Mucosa of stomach (tissue), 1 donor: ENCODE results near the gene SBF1.

Source experiments
- H3K27me3 ChIP-seq: one replicate; pipeline ENCODE4 v1.7.0; 2013; ENCODE audit warnings: mild to moderate bottlenecking, low read length; ENCODE audit not compliant: control insufficient read depth, insufficient read depth
- H3K36me3 ChIP-seq: one replicate; pipeline ENCODE4 v1.7.0; 2013; ENCODE audit warnings: low read length; ENCODE audit not compliant: control insufficient read depth, insufficient read depth
- H3K4me1 ChIP-seq: one replicate; pipeline ENCODE4 v1.7.0; 2013; ENCODE audit warnings: mild to moderate bottlenecking, low read length; ENCODE audit not compliant: control insufficient read depth, insufficient read depth
- H3K4me3 ChIP-seq: one replicate; pipeline ENCODE4 v1.7.0; 2013; ENCODE audit warnings: low read length
- H3K9ac ChIP-seq: one replicate; pipeline ENCODE4 v1.7.0; 2013; ENCODE audit warnings: mild to moderate bottlenecking, low read length, moderate library complexity
- H3K9me3 ChIP-seq: one replicate; pipeline ENCODE4 v1.7.0; 2013; ENCODE audit warnings: mild to moderate bottlenecking, low read length, moderate library complexity; ENCODE audit not compliant: control insufficient read depth
- donor health status: Pancreatic carcinoma.

Gene SBF1

GRCh38 chr22:50456026-50456425 lies 18.8 kb downstream of the SBF1 start:
- H3K9ac ChIP-seq: no peak overlapping the region
- no peak overlapping the region for H3K4me3 ChIP-seq
- H3K4me1 ChIP-seq: peaks cover 7% of the 10 kb centered on the region
- peaks cover 25% of the 10 kb centered on the region for H3K36me3 ChIP-seq
- no peaks in the 10 kb centered on the region for H3K9me3 ChIP-seq
- H3K27me3 ChIP-seq: no peaks in the 10 kb centered on the region

GRCh38 chr22:50455201-50455600 lies 19.6 kb downstream of the SBF1 start:
- Histone ChIP-seq H3K36me3 (peaks cover 17% of the 10 kb centered on the region), H3K4me3 (no peak overlapping the region), H3K9me3 (no peaks in the 10 kb centered on the region), H3K27me3 (no peaks in the 10 kb centered on the region), H3K4me1 (no peaks in the 10 kb centered on the region), H3K9ac (no peak overlapping the region)

- H3K4me3 ChIP-seq: no peak overlapping the region
- no peak overlapping the region for H3K9ac ChIP-seq
- H3K9me3 ChIP-seq: no peaks in the 10 kb centered on the region
- H3K27me3 ChIP-seq: no peaks in the 10 kb centered on the region
- H3K36me3 ChIP-seq: peaks cover 18% of the 10 kb centered on the region
- no peaks in the 10 kb centered on the region for H3K4me1 ChIP-seq
Measured at GRCh38 chr22:50454556-50455075, 20.2 kb downstream of the SBF1 start.

- H3K4me3 ChIP-seq: no peak overlapping the region
- no peaks in the 10 kb centered on the region for H3K27me3 ChIP-seq
- peaks cover 18% of the 10 kb centered on the region for H3K36me3 ChIP-seq
- H3K9me3 ChIP-seq: no peaks in the 10 kb centered on the region
- H3K4me1 ChIP-seq: peaks cover 10% of the 10 kb centered on the region
- H3K9ac ChIP-seq: no peak overlapping the region
Measured at GRCh38 chr22:50452649-50453048, 22.2 kb downstream of the SBF1 start.

GRCh38 chr22:50447576-50448551 lies 27.0 kb downstream of the SBF1 start:
- peaks cover 6% of the 10 kb centered on the region for H3K36me3 ChIP-seq
- H3K9ac ChIP-seq: peak overlapping the region; percentile 3
- H3K4me3 ChIP-seq: no peak overlapping the region

GRCh38 chr22:50446708-50447575 lies 27.9 kb downstream of the SBF1 start:
- peaks cover 6% of the 10 kb centered on the region for H3K36me3 ChIP-seq

More at GRCh38 chr22:50447576-50448551, 27.0 kb downstream of the SBF1 start:
- Histone ChIP-seq H3K27me3 (no peaks in the 10 kb centered on the region), H3K4me1 (peaks cover 36% of the 10 kb centered on the region), H3K9me3 (no peaks in the 10 kb centered on the region)

GRCh38 chr22:50445880-50446707 lies 28.7 kb downstream of the SBF1 start:
- Histone ChIP-seq H3K36me3 (peaks cover 6% of the 10 kb centered on the region), H3K4me1 (peaks cover 36% of the 10 kb centered on the region), H3K9ac (peak overlapping the region; percentile 10), H3K4me3 (no peak overlapping the region), H3K27me3 (no peaks in the 10 kb centered on the region), H3K9me3 (no peaks in the 10 kb centered on the region)

More at GRCh38 chr22:50446708-50447575, 27.9 kb downstream of the SBF1 start:
- H3K4me3 ChIP-seq: no peak overlapping the region
- no peaks in the 10 kb centered on the region for H3K27me3 ChIP-seq
- peaks cover 36% of the 10 kb centered on the region for H3K4me1 ChIP-seq
- peak overlapping the region; percentile 10 for H3K9ac ChIP-seq
- no peaks in the 10 kb centered on the region for H3K9me3 ChIP-seq

- Histone ChIP-seq H3K9ac (peak overlapping the region; percentile 10), H3K27me3 (no peaks in the 10 kb centered on the region), H3K36me3 (peaks cover 6% of the 10 kb centered on the region), H3K4me1 (peaks cover 36% of the 10 kb centered on the region), H3K4me3 (no peak overlapping the region), H3K9me3 (no peaks in the 10 kb centered on the region)
Measured at GRCh38 chr22:50445071-50445879, 29.6 kb downstream of the SBF1 start.

GRCh38 chr22:50444663-50445062 lies 30.2 kb downstream of the SBF1 start:
- Histone ChIP-seq H3K4me3 (no peak overlapping the region), H3K4me1 (peaks cover 36% of the 10 kb centered on the region), H3K27me3 (no peaks in the 10 kb centered on the region), H3K9ac (no peak overlapping the region), H3K9me3 (no peaks in the 10 kb centered on the region), H3K36me3 (peaks cover 2% of the 10 kb centered on the region)

GRCh38 chr22:50443801-50444625 lies 30.8 kb downstream of the SBF1 start:
- no peak overlapping the region for H3K4me3 ChIP-seq
- H3K4me1 ChIP-seq: peaks cover 36% of the 10 kb centered on the region
- H3K27me3 ChIP-seq: no peaks in the 10 kb centered on the region
- no peak overlapping the region for H3K9ac ChIP-seq
- no peaks in the 10 kb centered on the region for H3K36me3 ChIP-seq
- no peaks in the 10 kb centered on the region for H3K9me3 ChIP-seq
